ENCODE results near the gene ABL1. TPM values are rescaled to one million over a fixed set of nuclear protein-coding genes. Genes with fewer than 3 reads are reported as not detected.

The ABL1 gene
- total RNA-seq, 1 donor from 2014 or later, result 118 TPM

DNA sequence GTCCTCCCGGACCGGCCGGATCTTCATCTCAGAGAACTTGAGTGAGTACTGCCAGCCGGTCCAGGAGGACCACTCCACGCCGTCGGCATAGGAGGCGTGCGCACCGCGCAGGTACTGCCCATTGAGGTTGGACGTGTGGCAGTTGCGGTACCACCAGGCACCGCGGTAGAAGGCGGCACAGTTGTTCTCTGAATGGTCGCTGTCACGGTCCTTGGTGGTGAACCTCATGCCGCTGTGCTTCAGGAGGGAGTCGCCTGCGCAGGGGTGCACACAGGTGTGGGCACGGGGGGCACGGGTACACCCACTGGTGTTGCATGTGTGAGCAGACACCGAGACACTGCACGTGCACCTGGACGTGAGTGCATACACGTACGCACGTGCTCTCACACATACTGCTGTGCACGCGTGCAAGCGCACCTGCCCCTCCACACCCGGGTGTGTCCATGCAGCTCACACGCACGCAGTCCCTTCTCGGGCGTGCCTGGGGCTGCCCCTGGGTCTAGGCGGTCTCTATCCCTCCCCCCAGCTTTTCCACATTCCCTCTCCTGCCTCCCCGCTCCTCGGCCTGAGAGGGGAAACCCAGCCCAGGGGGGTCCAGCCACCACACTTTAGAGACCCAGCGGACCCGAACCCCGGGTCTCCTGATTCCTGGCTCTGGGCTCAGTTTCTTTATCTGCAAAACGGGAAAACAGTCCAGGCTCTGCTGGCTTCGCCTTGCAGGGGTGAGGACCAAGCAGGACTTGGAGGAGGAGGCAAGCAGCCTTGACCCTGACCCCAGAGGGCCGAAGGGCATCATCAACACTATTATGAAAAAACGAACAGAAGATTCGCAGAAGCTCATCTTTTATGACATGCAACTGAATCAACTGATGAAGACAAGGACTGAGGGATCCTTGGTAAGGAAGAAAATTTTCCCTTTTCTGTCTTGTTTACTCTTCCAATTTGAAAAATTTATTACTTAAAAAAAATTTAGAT is 69.3 kb downstream of the ABL1 start:
- Mint-ChIP-seq H3K4me3 (ENCODE audit: unreplicated experiment) (no peak overlapping the region), H3K9me3 (ENCODE audit: unreplicated experiment) (peaks cover 4% of the 10 kb centered on the region), H3K4me1 (ENCODE audit: low read depth, unreplicated experiment) (no peaks in the 10 kb centered on the region), H3K27ac (ENCODE audit: unreplicated experiment) (no peak overlapping the region), H3K27me3 (ENCODE audit: unreplicated experiment) (peaks cover 2% of the 10 kb centered on the region), H3K36me3 (ENCODE audit: unreplicated experiment) (no peaks in the 10 kb centered on the region)
- TF ChIP-seq CTCF (IDR thresholded peaks at IDR 0.05; ENCODE audit: partially characterized antibody, unreplicated experiment), result no peak
- DNase-seq, result no peak

DNA sequence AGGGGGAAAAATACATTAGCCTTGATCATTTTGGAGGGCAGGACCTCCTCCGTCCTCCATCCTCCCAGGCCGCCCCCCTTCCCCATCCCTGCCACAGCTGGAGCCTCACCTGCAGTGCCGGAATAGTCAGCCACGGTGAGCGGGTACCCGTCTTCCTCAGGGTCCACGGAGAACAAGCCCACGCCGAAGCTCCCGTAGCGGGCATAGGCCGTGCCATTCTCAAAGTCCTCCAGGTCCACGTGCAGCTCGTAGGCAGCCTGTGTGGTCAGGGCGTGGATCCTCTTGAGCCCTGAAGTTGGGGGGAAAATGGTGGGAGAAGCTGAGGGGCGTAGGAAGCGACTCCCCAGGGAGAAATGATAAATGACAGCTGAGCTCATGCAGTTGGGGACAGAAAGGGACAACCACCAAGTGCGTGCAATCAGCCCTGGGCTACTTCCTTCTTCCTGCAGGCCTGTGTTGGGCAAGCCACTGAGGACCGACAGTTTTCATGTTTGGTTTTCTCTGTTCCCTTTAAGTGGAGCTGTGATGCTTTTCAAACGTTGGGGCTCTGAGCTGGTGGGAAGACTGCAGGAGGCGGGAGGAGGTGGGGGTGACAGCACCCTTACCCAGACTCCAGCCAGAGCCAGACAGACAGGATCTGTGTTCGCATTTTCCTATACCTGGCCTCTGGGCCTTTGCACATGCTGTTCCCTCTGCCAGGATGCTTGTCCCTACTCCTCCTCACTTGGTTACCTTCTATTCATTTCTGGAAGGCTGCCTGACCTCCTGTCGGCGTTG is 70.3 kb downstream of the ABL1 start:
- Mint-ChIP-seq H3K4me3 (ENCODE audit: unreplicated experiment) (no peak overlapping the region), H3K27ac (ENCODE audit: unreplicated experiment) (no peak overlapping the region), H3K9me3 (ENCODE audit: unreplicated experiment) (peaks cover 4% of the 10 kb centered on the region), H3K36me3 (ENCODE audit: unreplicated experiment) (no peaks in the 10 kb centered on the region), H3K27me3 (ENCODE audit: unreplicated experiment) (peaks cover 2% of the 10 kb centered on the region), H3K4me1 (ENCODE audit: low read depth, unreplicated experiment) (no peaks in the 10 kb centered on the region)
- TF ChIP-seq CTCF (IDR thresholded peaks at IDR 0.05; ENCODE audit: partially characterized antibody, unreplicated experiment), result no peak
- no peak for DNase-seq

DNA sequence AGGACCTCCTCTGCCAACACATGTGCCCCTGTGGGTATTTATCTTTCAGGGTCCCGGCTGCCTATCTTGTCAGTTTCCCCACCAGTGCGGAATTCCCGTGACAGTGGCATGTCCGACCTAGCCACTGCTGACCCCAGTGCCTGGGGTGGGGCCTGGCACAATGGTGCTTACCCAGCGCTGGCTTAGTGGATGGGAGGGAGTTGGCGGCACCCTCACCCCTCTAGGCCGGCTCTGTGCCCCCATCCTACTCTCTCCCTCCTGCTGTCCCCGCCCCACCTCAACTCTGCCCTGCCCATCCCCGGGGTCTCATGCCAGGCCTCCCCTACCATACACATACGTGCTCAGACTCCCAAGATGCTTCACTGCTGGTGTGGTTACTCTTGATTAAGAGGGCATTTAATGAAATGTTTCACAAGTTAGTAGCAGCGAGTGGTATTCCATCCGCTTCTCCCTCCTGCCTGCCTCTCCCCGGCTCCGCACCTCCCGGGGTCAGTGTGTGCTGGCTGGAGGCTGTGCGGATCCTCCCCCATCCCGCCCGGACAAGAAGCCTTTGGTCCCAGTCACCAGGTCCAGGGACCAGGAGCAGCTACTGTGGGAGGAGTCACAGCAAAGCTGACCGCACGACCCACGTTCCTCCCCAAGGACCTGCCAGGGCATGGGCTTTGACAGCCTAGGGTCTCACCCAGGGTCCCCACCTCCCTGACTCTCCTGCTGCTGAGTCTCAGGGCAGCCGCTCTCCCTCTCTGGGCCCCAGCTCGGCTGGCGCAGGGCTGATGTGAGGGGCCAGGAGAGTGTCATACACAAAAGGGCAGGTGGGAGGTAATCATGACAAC is 71.1 kb downstream of the ABL1 start:
- Mint-ChIP-seq H3K27ac (ENCODE audit: unreplicated experiment) (no peak overlapping the region), H3K4me3 (ENCODE audit: unreplicated experiment) (no peak overlapping the region)

GRCh38 chr9:130906735-130907416 is 71.8 kb downstream of the ABL1 start:
- H3K27me3 Mint-ChIP-seq (ENCODE audit: unreplicated experiment), result peaks cover 2% of the 10 kb centered on the region
- H3K4me3 Mint-ChIP-seq (ENCODE audit: unreplicated experiment), result no peak overlapping the region
- no peaks in the 10 kb centered on the region for H3K36me3 Mint-ChIP-seq (ENCODE audit: unreplicated experiment)
- TF ChIP-seq CTCF (IDR thresholded peaks at IDR 0.05; ENCODE audit: partially characterized antibody, unreplicated experiment), result no peak
- H3K4me1 Mint-ChIP-seq (ENCODE audit: low read depth, unreplicated experiment), result no peaks in the 10 kb centered on the region
- no peak for DNase-seq
- no peak overlapping the region for H3K27ac Mint-ChIP-seq (ENCODE audit: unreplicated experiment)
- peaks cover 4% of the 10 kb centered on the region for H3K9me3 Mint-ChIP-seq (ENCODE audit: unreplicated experiment)

More for the DNA sequence above, 71.1 kb downstream of the ABL1 start:
- peaks cover 4% of the 10 kb centered on the region for H3K9me3 Mint-ChIP-seq (ENCODE audit: unreplicated experiment)
- no peak for TF ChIP-seq CTCF (IDR thresholded peaks at IDR 0.05; ENCODE audit: partially characterized antibody, unreplicated experiment)
- peaks cover 2% of the 10 kb centered on the region for H3K27me3 Mint-ChIP-seq (ENCODE audit: unreplicated experiment)
- H3K4me1 Mint-ChIP-seq (ENCODE audit: low read depth, unreplicated experiment), result no peaks in the 10 kb centered on the region
- H3K36me3 Mint-ChIP-seq (ENCODE audit: unreplicated experiment), result no peaks in the 10 kb centered on the region
- DNase-seq, result no peak

All from glutamatergic neuron (in vitro differentiated cells).